DOHH2 (cell line): ENCODE results near the gene RNF19B.

Experiments used
- CTCF ChIP-seq: fragments of 200-600 bp; sonication (generic); IDR thresholded peaks from one replicate; pipeline ENCODE4 v1.5.1; 2014; ENCODE audit warnings: antibody characterized with exemption, mild to moderate bottlenecking, low read depth, low read length; ENCODE audit not compliant: poor library complexity, severe bottlenecking
- EZH2phosphoT487 ChIP-seq: fragments of 200-600 bp; sonication (generic); IDR thresholded peaks from 2 replicates; pipeline ENCODE4 v1.6.1; 2017; ENCODE audit warnings: borderline replicate concordance, mild to moderate bottlenecking, antibody characterized with exemption, low read length, moderate library complexity, mixed read lengths

GRCh38 chr1:32972814-32973428 is 8.3 kb upstream of the RNF19B start:
- TF ChIP-seq CTCF (no peak), EZH2phosphoT487 (no peak)
